ENCODE measurements around the gene CARD19.
"Not testable (repeated sequence)": the region's sequence is repeated elsewhere in the genome, so short reads cannot be mapped to it uniquely, and the experiment has no call there.

Gene CARD19

DNA sequence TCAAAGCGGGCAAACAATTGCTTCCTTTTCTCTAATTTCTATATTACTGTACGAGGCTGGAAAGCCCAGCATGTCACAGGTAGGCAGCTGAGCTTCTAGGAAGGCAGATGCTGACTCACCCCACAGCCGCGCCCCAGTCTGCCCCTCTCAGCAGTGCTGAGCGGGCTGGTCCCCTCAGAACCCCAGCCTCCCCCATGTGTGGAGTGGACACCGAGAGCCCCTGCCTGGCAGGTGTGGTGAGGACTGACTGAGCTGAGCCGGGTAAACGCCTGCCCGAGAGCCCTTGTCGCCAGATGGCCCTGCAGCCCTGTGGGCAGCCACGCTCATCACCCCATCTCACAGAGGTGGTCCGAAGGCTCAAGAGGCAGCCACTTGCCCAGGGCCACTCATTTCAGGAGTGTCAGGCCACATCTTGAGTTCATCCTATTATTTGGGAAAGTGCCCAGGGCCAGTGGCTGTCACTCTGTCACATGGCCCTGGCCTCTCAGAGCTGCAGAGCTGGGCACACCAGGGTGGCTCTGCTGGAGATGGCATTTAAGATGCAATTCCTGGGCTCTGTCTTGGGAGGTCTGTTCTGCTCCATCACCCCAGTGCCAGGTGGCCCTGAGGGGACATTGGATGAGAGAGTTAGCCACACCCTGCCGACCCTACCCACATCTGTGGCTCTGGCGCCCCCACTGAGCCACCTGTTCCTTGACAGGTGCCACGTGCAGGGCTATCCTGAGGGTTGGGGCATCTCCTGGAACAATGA lies 12.4 kb downstream of the CARD19 start:
- DNase-seq, result no peak

- no peak for DNase-seq
These were observed 14.4 kb downstream of the CARD19 start for GRCh38 chr9:93110311-93110855.

GRCh38 chr9:93111001-93111370 lies 15.0 kb downstream of the CARD19 start:
- DNase-seq, result no peak

DNA sequence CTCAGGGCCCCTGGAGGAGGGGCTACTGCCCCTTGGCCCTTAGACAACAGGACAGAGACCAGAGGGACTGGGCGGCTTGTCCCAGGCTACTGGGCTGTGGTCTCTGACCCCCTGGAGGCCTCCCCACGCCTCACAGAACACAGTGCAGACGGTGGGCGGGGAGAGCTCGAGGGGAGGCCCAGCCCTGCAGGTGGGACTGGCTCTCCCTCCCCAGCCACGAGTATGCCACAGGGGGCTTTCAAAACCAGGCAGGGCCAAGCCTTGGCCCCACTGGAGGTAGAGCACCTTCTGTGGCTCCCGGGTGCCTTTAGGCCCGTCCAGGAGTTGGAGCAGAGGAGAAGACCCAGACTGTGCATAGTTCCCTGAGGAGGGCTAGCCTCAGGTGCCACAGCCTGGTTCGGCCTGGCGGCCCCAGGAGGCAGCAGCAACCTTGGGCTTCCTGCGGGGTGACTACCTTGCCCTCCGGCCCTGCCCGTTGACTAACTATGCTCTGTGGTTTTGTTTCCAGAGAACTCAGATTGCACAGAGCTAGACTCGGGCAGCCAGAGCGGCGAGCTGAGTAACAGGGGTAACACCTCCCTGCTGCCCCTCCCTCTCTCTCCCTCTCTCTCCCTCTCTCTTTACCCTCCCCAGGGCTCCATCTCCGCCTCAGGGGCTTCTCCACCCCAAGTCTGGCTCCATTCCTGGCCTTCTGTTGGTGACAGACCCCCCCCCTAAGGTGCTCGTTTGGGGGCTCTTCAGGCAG lies 15.5 kb downstream of the CARD19 start:
- no peak for DNase-seq

DNA sequence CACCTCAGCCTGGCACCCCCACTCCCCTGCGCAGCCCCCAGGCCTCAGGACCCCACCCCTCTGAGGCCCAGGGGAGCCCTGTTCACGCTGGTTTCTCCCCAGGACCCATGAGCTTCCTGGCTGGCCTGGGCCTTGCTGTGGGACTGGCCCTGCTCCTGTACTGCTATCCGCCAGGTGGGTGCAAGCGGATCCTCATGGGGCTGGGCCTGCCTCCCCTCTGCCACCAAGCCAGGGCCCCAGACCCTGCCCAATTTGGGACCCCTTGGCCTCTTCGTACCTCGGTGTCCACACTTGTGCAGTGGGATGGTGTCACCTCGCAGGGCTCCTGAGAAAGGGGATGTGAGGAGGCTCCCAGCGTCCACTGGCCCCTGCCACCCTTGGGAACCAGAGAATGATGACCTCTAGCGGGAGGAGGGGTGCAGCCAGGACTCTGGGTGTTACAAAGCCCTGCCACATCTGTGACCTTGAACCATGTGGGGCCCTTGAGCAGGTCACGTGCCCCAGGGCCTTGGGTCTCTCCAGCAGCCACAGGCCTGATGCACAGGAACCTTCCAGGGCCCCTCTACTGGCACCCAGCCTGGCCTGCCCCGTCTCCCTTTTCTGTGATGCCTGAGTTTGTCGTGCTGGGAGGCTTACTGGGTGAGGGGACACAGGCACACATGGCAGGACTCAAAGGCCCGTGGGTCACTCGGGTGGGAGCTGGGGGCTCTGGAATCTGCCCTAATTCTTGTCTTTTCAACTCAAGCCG lies 16.3 kb downstream of the CARD19 start:
- no peak for DNase-seq

- no peak for DNase-seq
These were observed 16.9 kb downstream of the CARD19 start for GRCh38 chr9:93112864-93113389.

DNA sequence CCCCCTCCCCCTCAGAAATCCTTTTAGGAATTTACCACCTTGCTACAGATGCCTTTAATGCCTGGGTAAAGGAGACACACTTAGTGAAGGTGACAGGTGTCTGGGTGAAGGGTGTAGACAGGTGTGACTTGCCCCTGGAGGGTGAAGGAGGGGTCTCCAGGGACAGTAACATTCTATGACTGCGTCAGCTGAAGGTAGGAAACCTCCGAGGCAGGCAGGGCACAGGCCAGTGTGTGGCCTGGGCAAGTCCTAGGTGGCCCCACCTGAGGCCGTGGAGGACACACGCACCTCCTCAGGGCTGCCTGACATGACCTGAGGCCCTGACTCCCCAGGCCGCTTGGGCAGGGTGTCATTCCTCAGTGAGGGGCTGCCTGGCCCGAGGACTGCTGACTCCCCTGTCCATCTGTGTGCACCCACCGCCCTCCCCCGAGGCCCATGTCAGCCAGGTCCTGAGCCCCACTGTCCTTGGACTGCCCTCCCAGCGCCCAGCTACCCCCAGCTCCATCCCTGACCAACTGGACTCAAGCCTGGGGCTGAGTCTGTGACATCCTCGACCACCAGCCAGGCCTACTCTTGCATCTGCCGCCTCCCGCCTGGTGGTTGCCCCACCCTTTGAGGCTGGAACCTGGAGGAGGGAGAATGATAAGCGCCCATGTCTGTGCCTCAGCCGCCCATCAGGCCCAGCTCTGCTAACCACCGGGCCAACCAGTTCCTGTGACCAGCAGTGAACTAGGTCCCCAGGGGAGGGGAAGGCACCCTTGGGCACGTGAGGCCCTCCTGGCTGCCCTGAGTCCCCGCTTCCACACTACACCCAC lies 18.4 kb downstream of the CARD19 start:
- no peak for DNase-seq

DNA sequence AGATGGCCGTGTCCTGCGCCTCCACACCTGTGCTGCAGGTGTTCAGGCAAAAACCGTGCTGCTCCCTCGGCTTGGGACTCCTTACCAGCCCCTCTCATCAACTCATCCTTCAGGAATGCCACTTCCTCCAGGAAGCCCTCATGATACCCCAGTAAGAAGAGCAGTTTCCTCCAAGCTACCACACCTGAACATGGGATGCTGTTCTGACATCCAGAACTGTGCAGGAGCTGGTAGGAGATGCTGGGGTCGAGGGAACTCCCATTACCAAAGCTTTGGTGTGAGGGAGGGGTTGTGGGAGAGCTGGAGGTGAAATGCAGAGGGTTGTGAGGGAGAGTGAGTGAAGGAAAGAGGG lies 18.9 kb downstream of the CARD19 start:
- no peak for DNase-seq

GRCh38 chr9:93115486-93116071 lies 19.6 kb downstream of the CARD19 start:
- no peak for DNase-seq

DNA sequence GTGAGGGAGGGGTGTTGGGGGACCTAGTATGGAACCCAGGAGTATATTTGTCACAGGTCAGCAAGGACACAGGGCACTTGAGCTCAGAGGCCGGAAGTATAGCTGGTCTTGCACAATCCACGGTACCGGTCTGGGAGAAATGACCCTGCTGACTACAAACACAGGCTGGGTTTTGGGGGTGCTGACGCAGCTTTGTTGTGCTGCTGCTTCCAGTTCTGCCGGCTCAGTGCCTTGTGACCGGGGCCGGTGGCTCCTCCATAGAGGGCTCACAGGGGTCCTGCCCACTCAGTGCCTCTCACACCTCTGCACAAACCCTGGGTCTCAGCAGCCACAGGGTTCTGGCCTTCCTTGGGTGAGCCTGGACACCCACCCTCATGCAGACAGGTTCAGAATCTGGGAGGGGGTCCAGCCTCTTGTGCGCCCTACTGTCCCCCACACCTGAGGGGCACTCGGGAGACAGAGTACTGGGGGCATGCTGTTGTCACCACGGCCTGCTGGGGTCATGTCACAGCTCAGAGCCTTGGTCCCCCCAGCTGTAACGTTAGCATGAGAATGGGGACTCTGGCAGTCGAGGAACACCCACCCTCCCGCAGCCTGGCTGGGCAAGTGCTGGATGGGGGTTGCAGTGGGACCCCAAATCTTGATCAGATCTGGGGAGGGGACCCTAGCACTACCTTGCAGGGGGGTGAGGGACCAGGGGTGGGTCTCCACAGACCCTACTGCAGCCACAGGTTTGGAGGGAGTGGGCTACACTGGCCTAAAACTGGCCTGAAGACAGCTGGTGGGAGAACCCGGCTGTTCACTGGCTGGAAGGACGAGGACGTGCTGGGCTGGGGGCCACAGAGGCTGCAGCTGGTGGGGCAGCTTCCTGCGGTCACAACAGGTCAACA lies 20.3 kb downstream of the CARD19 start:
- DNase-seq, result no peak

- not testable (repeated sequence) for DNase-seq
These were observed 21.5 kb downstream of the CARD19 start for GRCh38 chr9:93117521-93117920.

GRCh38 chr9:93117924-93118862 lies 22.2 kb downstream of the CARD19 start:
- no peak for DNase-seq

- DNase-seq, result no peak
These were observed 23.1 kb downstream of the CARD19 start for GRCh38 chr9:93118863-93119702.

DNA sequence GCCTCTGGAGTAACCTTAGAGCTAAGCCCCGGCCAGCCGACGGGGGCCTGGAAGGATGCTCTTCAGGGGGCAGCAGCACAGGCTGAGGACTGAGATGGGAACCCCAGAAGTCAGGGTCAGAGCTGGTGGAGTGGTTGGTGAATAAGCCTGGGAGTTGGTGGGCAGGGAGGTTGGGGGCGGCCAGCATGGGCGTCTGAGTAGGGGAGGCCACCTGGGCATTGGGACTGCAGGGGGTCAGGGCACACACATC lies 23.6 kb downstream of the CARD19 start:
- no peak for DNase-seq

- no peak for DNase-seq
These were observed 24.2 kb downstream of the CARD19 start for GRCh38 chr9:93119953-93120845.

- no peak for DNase-seq
These were observed 24.9 kb downstream of the CARD19 start for GRCh38 chr9:93120846-93121315.

GRCh38 chr9:93121316-93122241 lies 25.6 kb downstream of the CARD19 start:
- no peak for DNase-seq
